ENCODE measurements around the gene SLC28A1.
"Not testable (repeated sequence)": the region's sequence is repeated elsewhere in the genome, so short reads cannot be mapped to it uniquely, and the experiment has no call there.

Gene SLC28A1

DNA sequence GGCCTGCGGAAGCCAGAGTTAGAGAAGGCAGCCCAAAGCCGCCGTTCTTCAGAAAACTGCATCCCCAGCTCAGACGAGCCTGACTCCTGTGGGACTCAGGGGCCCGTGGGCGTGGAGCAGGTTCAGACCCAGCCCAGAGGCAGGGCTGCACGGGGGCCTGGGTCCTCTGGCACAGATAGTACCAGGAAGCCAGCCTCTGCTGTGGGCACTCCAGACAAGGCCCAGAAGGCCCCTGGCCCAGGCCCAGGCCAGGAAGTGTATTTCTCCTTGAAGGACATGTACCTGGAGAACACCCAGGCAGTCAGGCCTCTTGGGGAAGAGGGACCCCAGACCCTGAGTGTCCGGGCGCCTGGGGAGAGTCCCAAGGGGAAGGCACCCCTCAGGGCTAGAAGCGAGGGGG lies 44.2 kb upstream of the SLC28A1 start:
- DNase-seq, result no peak
- in situ Hi-C loops (cut with HindIII; ENCODE audit: low pct_ligation_motif_present, low sequenced_read_pairs), result no loop called here
- Histone ChIP-seq H3K27me3 (replicated peaks) (no peaks in the 10 kb centered on the region), H3K27ac (no peak overlapping the region), H3K4me3 (ENCODE audit: low read depth, low read length) (no peak overlapping the region), H3K36me3 (replicated peaks) (no peaks in the 10 kb centered on the region)
- TF ChIP-seq, protein P1, sequence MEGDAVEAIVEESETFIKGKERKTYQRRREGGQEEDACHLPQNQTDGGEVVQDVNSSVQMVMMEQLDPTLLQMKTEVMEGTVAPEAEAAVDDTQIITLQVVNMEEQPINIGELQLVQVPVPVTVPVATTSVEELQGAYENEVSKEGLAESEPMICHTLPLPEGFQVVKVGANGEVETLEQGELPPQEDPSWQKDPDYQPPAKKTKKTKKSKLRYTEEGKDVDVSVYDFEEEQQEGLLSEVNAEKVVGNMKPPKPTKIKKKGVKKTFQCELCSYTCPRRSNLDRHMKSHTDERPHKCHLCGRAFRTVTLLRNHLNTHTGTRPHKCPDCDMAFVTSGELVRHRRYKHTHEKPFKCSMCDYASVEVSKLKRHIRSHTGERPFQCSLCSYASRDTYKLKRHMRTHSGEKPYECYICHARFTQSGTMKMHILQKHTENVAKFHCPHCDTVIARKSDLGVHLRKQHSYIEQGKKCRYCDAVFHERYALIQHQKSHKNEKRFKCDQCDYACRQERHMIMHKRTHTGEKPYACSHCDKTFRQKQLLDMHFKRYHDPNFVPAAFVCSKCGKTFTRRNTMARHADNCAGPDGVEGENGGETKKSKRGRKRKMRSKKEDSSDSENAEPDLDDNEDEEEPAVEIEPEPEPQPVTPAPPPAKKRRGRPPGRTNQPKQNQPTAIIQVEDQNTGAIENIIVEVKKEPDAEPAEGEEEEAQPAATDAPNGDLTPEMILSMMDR (IDR thresholded peaks at IDR 0.05; ENCODE audit: low read depth, low read length, missing control alignments), result no peak

DNA sequence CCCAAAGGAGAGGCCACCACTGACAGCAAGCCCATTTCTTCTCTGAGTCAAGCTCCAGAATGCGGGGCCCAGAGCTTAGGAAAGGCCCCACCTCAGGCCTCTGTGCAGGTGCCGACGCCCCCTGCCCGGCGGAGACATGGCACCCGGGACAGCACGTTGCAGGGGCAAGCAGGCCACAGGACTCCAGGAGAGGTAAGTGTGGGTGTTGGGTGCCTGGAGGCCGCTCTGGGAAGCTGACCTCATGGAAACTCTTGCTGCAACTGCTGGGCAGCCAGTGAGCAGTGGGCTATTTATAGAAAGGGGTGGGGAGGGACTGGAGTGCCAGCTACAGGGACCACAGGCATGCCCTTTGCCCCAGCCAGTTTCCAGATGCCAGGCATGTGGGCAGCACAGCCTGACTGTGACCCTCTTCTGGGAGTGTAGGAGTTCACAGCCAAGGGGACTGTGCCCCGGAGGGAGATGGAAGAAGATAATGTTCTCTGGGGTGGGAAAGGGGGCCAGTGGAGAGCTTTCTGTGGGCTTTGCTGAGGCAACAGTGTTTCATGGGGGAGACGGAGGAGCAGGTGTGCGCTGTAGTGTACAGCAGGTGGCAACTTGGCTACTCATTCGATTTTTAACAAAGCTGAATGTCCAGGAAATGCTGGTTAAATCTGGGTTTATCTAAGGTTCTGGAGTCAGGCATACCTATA lies 43.6 kb upstream of the SLC28A1 start:
- in situ Hi-C loops (cut with HindIII; ENCODE audit: low pct_ligation_motif_present, low sequenced_read_pairs), result no loop called here
- no peak overlapping the region for H3K4me3 ChIP-seq (ENCODE audit: low read depth, low read length)
- no peak overlapping the region for H3K27ac ChIP-seq
- DNase-seq, result no peak
- TF ChIP-seq, protein P1 (IDR thresholded peaks at IDR 0.05; ENCODE audit: low read depth, low read length, missing control alignments), result no peak
- no peaks in the 10 kb centered on the region for H3K27me3 ChIP-seq (replicated peaks)
- no peaks in the 10 kb centered on the region for H3K36me3 ChIP-seq (replicated peaks)

DNA sequence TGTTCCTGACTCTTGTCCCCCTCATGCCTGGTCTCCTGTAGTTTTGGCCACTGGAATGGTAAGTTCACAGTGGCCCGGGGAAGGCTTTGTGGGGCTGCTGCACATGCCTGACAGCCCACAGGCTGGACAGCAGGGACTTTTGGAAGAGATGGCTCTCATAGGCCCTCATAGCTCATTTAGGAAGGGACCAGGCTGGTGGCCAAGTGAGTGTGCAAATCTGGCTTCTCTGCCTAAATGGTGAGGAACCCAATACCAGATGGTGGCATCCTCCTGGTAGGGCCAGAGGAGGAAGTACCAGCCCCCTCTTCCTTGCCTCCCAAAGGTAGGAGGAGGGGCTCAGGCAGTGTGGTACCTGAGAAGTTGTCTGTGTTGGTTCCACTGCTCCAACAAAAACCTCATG lies 41.7 kb upstream of the SLC28A1 start:
- in situ Hi-C loops (cut with HindIII; ENCODE audit: low pct_ligation_motif_present, low sequenced_read_pairs), result no loop called here
- Histone ChIP-seq H3K27me3 (replicated peaks) (no peaks in the 10 kb centered on the region), H3K36me3 (replicated peaks) (no peaks in the 10 kb centered on the region), H3K4me3 (ENCODE audit: low read depth, low read length) (no peak overlapping the region), H3K27ac (no peak overlapping the region)
- TF ChIP-seq, protein P1 (IDR thresholded peaks at IDR 0.05; ENCODE audit: low read depth, low read length, missing control alignments), result no peak
- no peak for DNase-seq

DNA sequence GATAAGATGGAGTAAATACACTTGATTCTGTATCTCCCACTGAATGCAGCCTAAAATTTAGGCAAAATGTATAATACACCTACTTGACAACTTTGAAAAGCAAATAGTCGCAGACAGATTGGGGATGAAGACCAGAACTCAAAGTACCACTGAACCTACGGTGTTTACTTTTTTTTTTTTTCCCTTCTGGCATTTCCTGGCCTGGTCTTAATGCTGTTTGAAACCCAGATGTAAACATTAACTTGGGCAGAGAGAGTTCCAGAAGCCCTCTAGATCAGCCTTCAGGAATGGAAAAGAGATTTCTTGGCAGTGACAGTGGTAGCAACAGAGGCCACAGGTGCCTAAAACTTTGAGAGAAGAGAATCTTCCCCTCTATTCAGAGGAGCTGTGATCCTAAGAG lies 39.5 kb upstream of the SLC28A1 start:
- in situ Hi-C loops (cut with HindIII; ENCODE audit: low pct_ligation_motif_present, low sequenced_read_pairs), result no loop called here
- TF ChIP-seq, protein P1 (IDR thresholded peaks at IDR 0.05; ENCODE audit: low read depth, low read length, missing control alignments), result no peak
- no peak for DNase-seq
- H3K36me3 ChIP-seq (replicated peaks), result no peaks in the 10 kb centered on the region
- no peaks in the 10 kb centered on the region for H3K27me3 ChIP-seq (replicated peaks)
- H3K4me3 ChIP-seq (ENCODE audit: low read depth, low read length), result no peak overlapping the region
- no peak overlapping the region for H3K27ac ChIP-seq

DNA sequence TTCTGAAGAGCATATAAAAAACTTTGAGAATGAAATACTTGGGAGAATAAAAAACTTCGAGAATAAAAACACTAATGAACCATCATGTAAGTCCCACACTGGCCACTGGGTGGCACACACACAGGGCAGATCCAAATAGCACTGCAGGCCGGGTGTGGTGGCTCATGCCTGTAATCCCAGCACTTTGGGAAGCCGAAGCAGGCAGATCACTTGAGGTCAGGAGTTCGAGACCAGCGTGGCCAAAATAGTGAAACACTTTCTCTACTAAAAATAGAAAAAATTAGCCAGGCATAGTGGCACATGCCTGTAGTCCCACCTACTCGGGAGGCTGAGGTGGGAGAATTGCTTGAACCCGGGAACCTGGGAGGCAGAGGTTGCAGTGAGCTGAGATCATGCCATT lies 38.8 kb upstream of the SLC28A1 start:
- TF ChIP-seq, protein P1 (IDR thresholded peaks at IDR 0.05; ENCODE audit: low read depth, low read length, missing control alignments), result peak; percentile 73
- peak; percentile 75 for DNase-seq
- H3K4me3 ChIP-seq (ENCODE audit: low read depth, low read length); H3K27me3 ChIP-seq (replicated peaks); H3K36me3 ChIP-seq (replicated peaks); H3K27ac ChIP-seq; in situ Hi-C loops (cut with HindIII; ENCODE audit: low pct_ligation_motif_present, low sequenced_read_pairs): not testable (repeated sequence)

DNA sequence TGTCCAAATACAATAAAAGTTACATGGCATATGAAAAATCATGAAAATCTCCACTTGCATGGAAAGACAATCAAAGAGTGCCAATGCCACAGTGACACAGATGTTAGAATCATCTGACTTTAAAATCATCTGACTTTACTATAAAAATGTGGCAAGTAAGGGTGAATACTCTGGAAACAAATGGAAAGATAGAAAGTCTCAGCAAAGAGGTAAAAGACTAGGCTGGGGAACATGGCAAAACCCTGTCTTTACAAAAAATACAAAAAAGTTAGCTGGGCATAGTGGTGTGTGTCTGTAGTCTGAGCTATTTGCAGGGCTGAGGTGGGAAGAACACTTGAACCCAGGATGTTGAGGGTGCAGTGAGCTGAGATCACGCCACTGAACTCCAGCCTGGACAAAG lies 38.2 kb upstream of the SLC28A1 start:
- H3K27me3 ChIP-seq (replicated peaks), result no peaks in the 10 kb centered on the region
- H3K27ac ChIP-seq, result no peak overlapping the region
- TF ChIP-seq, protein P1 (IDR thresholded peaks at IDR 0.05; ENCODE audit: low read depth, low read length, missing control alignments), result no peak
- no peak overlapping the region for H3K4me3 ChIP-seq (ENCODE audit: low read depth, low read length)
- no peak for DNase-seq
- in situ Hi-C loops (cut with HindIII; ENCODE audit: low pct_ligation_motif_present, low sequenced_read_pairs), result no loop called here
- H3K36me3 ChIP-seq (replicated peaks), result no peaks in the 10 kb centered on the region
